SHP77 treated with DMSO at 0.1 percent for 48 hours (cell line): Measurements from ENCODE around the gene EID2B.

Experiments used
- DNase-seq: peaks from one replicate; lab custom pipeline; 2025; lab: John Stamatoyannopoulos, UW

The EID2B gene

DNA sequence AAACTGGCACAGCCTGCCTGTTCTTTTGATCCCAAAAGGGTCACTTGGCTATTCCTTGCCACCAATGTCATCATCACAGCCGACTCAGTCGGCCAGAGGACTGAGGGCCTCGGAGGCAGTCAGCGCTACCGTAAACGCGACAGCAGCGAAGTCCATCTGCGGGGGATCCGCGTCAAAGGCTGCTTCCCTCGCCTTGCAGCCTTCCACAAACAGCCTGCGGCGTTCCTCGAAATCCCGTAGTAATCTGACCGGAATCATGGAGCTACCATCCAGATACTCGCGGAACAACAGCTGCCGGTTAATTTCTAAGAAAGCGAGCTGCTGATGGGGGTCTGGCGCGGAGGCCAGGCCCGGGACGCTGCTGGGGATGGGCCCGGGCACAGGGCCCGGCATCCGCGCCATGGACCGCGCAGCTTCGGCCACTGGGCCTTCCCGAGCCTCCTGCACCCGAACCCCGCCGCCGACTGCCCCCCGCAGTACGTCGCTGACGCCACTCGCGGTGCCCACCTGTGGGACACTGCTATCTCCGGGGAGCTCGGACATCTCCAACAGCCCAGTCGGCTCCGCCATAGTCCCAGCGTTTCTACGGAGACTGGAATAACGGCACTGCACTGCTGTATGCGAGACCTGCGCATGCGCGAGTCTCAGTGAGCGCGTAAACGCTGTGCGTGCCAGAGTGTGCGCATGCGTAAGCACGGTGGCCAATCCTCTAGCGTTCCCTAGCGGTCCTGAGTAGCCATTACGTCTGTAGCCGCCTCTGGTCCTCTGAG, at the start of gene EID2B:
EID2B (minus strand) TSS at position 620 of the 770 bp plus-strand sequence; CDS start at position 570, 50 bp downstream.
- peak; percentile 98 for DNase-seq

DNA sequence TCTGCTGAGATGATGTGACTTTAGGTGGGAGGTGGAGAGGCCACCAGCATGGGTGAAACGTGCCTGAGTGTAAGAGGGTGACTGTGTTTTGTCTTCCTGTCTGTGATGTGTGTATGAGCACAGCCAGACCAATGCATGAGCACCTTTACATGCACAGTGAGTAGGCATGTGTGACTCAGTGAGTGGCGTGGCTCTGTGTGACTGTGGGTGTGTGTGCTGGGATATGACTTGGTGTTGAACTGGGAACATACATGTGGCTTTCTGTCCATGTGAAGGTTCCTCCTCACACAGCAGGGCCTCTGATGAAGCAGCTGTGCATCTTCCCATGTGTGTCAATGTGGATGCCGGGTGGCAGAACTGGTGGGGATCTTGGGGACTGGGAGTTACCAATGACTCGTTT, 49.8 kb upstream of the EID2B start:
- DNase-seq, result no peak

DNA sequence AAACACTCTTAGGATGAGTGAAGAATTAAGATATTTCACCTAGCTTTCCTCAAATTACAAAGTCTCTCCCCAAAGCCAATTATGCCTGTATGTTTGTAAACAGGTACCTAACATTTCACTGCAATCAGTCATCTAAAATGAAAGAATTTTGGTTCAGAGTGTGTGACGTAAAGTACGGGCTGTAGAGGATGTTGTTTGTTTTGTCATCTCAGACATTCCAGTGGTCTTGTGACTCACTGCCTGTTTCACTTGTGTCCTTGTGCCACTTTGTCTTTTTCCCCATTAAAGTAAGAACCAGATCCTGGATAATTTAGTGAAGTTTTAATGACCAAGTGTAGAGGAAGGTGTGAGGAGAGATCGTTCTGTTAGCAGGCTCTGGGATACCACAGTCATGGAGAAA, 36.0 kb upstream of the EID2B start:
- no peak for DNase-seq

DNA sequence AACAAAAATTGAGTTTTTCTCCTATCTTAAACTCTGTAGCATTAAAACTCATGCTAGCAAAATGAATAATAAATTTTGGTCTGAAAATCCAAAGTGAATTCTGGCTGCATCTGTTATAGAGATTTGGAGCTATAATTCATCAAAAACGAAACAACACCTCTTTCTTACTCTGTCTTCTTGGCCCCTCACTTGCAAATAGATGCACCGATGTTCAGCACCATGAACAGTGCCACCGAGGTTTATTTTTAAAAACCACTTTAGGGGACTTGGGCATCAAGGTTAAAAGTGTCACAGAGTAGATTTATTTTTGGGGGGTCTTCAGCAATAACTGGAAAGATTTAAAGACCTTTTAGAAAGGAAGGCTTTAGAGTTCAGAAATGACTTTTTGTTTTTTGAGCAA, 33.4 kb upstream of the EID2B start:
- no peak for DNase-seq

DNA sequence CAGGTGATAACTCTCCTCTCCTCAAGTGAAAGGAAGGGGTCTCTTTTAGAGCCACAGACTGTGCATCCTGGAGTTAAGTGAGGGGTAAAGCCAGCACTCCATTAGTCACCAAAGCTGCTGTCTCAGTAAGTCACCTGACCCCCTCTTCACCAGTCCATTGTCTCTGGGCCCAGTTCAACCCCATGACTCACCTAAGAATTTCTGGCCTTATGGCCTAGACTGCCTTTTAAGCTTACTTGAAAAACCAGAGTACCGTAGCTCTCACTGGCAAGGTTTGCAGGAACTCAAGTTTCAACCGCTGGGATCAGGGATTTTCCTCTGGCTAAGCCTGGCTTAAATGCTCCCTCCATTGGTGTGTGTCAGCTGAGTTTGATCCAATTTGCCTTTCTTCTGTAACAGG, 30.8 kb upstream of the EID2B start:
- no peak for DNase-seq

DNA sequence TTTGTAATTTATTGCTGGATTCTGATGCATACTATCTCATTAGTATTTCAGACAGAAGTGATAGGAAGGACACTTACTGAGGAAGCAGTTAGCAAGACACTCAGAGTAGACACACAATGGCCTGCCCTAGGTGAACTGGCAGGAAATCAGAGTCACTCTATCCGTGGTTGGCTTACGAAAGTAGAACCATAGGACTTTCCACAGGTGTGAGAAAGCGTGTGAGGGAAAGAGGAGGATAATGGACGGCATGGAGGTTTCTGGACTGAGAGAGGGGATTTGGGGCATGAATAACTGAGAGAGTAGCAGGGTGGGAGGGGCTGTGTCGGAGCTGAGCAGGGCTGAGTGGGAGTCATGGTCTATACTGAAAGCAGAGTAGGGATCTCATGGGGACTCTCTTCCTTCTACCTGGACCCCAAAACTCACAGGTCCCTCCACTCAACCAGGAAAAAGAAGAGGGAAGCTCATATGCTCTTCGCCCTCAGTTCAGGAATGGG, 26.0 kb upstream of the EID2B start:
- no peak for DNase-seq

- peak; percentile 54 for DNase-seq
Measured at GRCh38 chr19:39557811-39558623, 25.4 kb upstream of the EID2B start.

- no peak for DNase-seq
Measured at GRCh38 chr19:39555883-39556282, 23.2 kb upstream of the EID2B start.

- no peak for DNase-seq
Measured at GRCh38 chr19:39554701-39555311, 22.2 kb upstream of the EID2B start.

DNA sequence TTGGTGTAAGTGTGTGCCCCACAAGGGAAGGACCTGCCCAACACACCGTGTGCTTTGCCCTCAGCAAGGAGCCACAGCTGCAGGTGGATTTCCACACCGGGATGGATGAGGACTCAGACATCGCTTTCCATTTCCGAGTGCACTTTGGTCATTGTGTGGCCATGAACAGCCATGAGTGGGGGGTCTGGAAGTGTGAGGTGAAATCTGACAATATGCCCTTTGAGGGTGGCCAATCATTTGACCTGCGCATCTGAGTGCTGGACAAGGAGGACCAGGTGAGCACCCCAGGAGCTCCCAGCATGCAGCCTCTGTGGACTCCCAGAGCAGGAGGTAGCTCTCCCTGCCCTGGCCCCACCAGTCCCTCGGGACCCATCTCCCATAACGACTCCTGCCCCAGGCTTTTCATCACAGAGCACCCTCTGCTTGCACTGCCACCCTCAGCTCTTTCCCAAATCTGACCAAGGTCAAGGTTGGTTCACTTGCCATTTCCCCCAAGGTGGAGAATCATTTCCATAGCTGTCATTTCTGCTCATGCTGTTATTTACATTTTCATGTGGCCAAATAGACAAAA, 20.5 kb upstream of the EID2B start:
- no peak for DNase-seq

- no peak for DNase-seq
Measured at GRCh38 chr19:39550197-39550596, 17.5 kb upstream of the EID2B start.

DNA sequence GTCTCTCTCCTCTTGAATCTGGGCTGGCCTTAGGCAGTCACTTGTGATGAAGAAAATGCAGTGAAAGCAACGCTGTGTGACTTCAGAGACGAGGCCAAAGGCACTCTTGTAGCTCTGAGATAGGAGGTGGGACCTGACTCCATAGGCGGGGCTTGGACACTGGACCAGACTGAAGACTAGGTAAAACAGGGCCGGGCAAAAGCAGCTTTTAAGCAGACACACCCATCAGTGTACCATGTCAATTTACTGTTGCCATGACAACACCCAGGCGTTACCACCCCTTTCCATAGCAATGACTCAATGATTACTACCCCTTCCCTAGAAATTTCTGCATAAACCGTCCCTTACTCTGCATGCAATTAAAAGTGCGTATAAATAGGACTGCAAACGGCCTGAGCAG, 13.9 kb upstream of the EID2B start:
- no peak for DNase-seq

GRCh38 chr19:39544911-39545310, 12.3 kb upstream of the EID2B start:
- DNase-seq, result no peak

- no peak for DNase-seq
Measured at GRCh38 chr19:39544226-39544903, 11.7 kb upstream of the EID2B start.

- DNase-seq, result no peak
Measured at GRCh38 chr19:39543477-39543857, 10.8 kb upstream of the EID2B start.

DNA sequence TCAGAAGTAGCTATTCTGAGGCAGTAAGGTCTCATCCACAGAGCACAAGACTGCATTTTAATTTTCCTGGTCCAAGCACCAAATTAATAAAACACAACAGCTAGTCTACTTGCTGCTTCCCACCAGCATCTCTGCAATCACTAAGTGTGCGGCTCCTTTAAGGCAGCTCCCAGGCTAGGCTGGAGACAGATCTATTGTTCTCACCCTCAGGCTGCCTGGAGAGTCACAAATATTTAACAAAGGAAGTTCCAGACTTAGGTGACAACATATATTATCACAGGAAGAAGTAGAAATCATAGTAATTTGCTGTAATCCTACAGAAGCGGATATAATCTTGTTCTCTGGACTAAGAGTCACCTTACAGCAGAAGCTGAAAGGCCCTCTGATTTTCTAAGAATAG, 9.6 kb upstream of the EID2B start:
- DNase-seq, result no peak

DNA sequence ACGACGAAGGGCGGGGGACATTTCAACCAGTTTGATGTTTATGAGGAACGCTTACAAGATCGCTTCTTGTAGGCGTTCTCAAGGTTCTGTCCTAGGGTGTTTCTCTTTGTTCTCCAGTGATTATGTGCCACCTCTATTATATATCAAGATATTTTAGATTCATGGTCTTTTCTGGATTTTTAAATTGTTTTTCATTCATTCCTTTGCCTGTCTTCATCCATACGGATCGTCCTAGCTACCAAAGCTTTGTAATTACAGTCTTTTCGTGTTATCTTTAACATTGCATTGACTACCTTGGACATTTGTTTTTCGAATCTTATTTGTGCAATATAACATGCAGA, 7.7 kb upstream of the EID2B start:
- DNase-seq, result peak; percentile 64

DNA sequence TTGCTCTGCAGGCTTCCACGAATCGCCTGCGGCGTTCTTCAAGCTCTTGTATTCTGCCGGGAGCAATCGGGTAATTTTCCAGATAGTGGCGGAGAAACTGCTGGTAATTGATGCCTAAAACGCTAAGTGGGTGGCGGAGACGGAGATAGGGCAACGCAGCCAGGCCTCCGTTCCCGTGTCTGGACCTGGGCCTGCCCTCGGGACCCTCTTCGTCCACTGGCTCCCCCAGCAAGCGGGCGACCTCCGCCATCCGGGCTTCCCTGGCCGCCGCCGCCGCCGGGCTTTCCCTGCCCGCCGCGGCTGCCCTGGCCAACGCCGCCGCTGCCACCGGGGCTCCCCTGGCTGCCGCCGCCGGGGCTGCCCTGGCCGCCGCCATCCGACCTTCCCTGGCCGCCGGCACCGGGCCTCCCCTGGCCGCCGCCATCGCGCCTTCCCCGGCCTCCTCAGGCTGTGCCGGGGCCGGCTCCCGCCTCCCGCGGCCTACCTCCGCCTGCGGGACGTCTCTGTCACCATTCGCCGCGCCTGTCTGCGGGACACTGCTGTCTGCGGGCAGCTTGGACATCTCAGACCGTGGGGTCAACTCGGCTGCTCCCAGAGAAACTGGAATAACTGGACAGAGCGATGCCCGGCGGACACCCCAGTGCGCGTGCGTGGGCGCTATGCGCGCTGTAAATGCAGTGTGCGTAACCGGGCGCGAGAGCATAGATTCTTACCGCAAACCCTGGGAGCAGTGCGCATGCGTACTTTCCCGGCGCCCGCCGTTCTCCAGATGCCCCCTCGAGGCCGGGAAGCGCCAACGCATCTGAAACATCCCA, 7.1 kb upstream of the EID2B start, which contains the start of gene EID2:
EID2 (minus strand) TSS at position 644 of the 815 bp plus-strand sequence; CDS start at position 562, 82 bp downstream.
- DNase-seq, result peak; percentile 97

DNA sequence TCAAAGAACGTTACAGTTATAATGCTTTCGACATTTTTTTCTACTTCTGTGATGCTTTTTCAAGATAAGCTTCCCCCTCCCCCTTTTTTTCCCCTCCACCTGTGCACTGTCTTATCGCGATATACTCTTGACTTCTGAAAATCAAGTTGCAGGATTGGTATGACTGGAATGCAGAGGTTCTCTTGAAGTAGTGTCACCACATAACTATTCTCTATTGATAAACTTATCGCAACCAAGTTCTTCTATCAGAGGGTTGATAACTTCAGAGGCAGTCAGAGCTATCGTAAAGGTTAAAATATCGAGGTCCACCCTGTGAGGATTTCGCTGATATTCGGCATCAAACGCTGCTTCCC, 6.5 kb upstream of the EID2B start:
- DNase-seq, result peak; percentile 31

DNA sequence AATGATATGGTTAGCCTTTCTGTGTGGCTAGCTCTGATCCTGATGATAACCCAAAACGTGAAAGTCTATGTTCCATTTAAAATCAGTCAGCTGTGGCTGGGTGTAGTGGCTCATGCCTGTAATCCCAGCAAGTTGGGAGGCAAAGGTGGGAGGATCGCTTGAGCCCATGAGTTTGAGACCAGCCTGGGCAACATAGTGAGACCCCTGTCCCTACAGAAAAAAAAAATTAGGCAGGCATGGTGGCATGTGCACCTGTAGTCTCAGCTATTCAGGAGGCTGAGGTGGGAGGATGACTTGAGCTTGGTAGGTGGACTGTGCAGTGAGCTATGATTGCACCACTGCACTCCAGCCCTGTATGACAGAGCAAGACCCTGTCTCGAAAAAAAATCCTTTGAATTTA, 1.1 kb upstream of the EID2B start:
- DNase-seq, result no peak

- DNase-seq, result no peak
Measured at GRCh38 chr19:39533003-39533512, 406 bp upstream of the EID2B start.
